HEK293T (cell line): ENCODE measurements around the gene FAM3C.

Source experiments
- ARNT ChIP-seq: fragments of 450-650 bp; IDR thresholded peaks from 2 replicates; pipeline ENCODE4 v1.6.1; 2017; ENCODE audit warnings: mild to moderate bottlenecking
- BHLHE40 ChIP-seq: fragments of 450-650 bp; IDR thresholded peaks from 2 replicates; pipeline ENCODE4 v1.6.1; 2016; ENCODE audit warnings: mild to moderate bottlenecking, moderate library complexity, borderline replicate concordance
- FOXM1 ChIP-seq: fragments of 450-650 bp; IDR thresholded peaks from 2 replicates; pipeline ENCODE4 v1.6.1; 2017; ENCODE audit warnings: mild to moderate bottlenecking, borderline replicate concordance
- HDGF ChIP-seq: fragments of 450-650 bp; IDR thresholded peaks from 2 replicates; pipeline ENCODE4 v1.6.1; 2017; ENCODE audit warnings: antibody characterized with exemption, borderline replicate concordance
- L3MBTL2 ChIP-seq: fragments of 450-650 bp; conservative IDR thresholded peaks from 2 replicates; pipeline ENCODE4 v1.6.1; 2016; ENCODE audit warnings: mild to moderate bottlenecking
- SP1 ChIP-seq: fragments of 450-650 bp; IDR thresholded peaks from 2 replicates; pipeline ENCODE4 v1.6.1; 2017
- SUZ12 ChIP-seq: fragments of 450-650 bp; IDR thresholded peaks from 2 replicates; pipeline ENCODE4 v1.6.1; 2016; ENCODE audit warnings: mild to moderate bottlenecking
- TARDBP ChIP-seq: fragments of 450-650 bp; IDR thresholded peaks from 2 replicates; pipeline ENCODE4 v1.6.1; 2016
- TF ChIP-seq, protein P1 (sequence below): fragments of 450-650 bp; IDR thresholded peaks from 2 replicates; pipeline ENCODE4 v1.6.1; 2016

DNA sequence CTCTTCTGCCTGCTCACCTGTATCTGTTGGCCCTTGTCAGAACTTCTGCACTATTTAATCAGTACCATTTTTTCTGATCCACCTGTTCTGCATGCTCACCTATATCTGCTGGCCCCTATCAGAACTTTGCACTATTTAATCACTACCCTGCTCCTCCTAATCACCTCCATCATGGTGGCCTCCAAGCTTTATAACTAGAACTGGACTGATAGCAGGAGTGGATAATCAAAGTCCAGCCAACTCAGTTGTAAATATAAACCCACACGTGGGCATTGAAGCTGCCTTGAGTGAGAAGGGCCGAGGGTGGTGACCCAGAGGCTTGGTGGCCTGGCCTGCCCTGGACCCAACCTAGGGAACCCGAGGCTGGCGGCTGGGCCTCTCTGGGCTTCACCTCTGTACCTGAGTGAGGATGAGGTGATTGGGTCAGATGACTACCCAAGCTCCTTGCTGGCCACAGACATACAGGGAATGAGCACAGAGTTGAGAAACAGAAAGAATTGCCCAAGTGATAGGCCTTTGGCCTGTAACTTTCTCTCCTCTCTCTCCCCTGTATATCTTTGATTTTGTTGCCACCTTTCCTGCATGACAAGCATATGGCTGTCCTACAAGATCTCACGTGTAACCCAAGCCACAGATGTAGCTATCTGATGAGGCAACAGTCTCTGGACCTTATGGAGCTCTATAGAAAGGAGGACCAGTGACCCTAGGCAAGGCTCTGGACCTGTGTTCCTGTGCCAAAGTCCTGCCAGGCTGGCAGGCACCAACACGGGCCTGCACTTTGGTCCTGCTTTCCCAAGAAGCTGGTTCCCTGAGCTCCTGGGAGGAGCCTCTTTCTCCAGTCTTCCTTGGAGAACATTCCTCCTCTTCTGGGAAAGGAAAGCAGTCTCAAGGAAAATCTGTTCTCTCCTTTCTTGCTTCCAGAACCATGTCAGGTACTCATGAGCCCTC is 23.4 kb upstream of the FAM3C start:
- no peak for TF ChIP-seq FOXM1
- TF ChIP-seq ARNT, result no peak
- TF ChIP-seq SUZ12, result no peak
- no peak for TF ChIP-seq SP1
- TF ChIP-seq BHLHE40, result no peak
- no peak for TF ChIP-seq L3MBTL2
- TF ChIP-seq, protein P1, sequence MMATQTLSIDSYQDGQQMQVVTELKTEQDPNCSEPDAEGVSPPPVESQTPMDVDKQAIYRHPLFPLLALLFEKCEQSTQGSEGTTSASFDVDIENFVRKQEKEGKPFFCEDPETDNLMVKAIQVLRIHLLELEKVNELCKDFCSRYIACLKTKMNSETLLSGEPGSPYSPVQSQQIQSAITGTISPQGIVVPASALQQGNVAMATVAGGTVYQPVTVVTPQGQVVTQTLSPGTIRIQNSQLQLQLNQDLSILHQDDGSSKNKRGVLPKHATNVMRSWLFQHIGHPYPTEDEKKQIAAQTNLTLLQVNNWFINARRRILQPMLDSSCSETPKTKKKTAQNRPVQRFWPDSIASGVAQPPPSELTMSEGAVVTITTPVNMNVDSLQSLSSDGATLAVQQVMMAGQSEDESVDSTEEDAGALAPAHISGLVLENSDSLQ, result no peak
- TF ChIP-seq TARDBP, result no peak
- TF ChIP-seq HDGF, result no peak
